IMR-90 (cell line): Measurements from ENCODE around the gene TMEM131. TPM values are rescaled to one million over a fixed set of nuclear protein-coding genes. Genes with fewer than 3 reads are reported as not detected.

Source experiments
- ATAC-seq: fragments of 200-7000 bp; cut with Tn5 transposase; 2 replicates; pipeline ENCODE4 v1.9.1; 2020; ENCODE audit warnings: low read depth, mild to moderate bottlenecking, moderate library complexity
- BruUV-seq: library from RNA; stranded (reverse); fragments of 400-500 nt; replicated peaks from 2 replicates; lab custom pipeline; 2021; lab: Mats Ljungman, UMichigan
- CTCF ChIA-PET: fragments of 300-600 bp; formaldehyde crosslinking; extraction: SDS; loops from one replicate; lab custom pipeline; 2021; ENCODE audit warnings: antibody characterized with exemption; lab: Yijun Ruan, JAX
- POLR2A ChIA-PET: fragments of 300-600 bp; sonication (Branson Sonifier 250); formaldehyde crosslinking; loops from one replicate; lab custom pipeline; 2022; ENCODE audit warnings: antibody characterized with exemption; ENCODE audit not compliant: unreplicated experiment; lab: Charles Lee
- DNase-seq: peaks from one replicate; pipeline ENCODE4 v3.0.0; 2013
- H2AFZ ChIP-seq: replicated peaks from 2 replicates; pipeline ENCODE3; 2013; ENCODE audit warnings: low read length, mild to moderate bottlenecking; ENCODE audit not compliant: poor library complexity
- H2AK5ac ChIP-seq: 2 replicates; pipeline ENCODE4 v1.6.1; 2013; ENCODE audit warnings: low read depth, low read length, inconsistent platforms
- H2AK9ac ChIP-seq: replicated peaks from 2 replicates; pipeline ENCODE3; 2013; ENCODE audit warnings: mild to moderate bottlenecking, low read depth, low read length, moderate library complexity; ENCODE audit not compliant: poor library complexity
- H2BK120ac ChIP-seq: 2 replicates; pipeline ENCODE4 v1.6.1; 2013; ENCODE audit warnings: low read depth, low read length, inconsistent platforms
- H2BK15ac ChIP-seq: 3 replicates; pipeline ENCODE4 v1.6.1; 2013; ENCODE audit warnings: low read depth, low read length, inconsistent platforms
- H2BK20ac ChIP-seq: 2 replicates; pipeline ENCODE4 v1.6.1; 2013; ENCODE audit warnings: low read depth, mild to moderate bottlenecking, inconsistent platforms, low read length, moderate library complexity
- H2BK5ac ChIP-seq: 2 replicates; pipeline ENCODE4 v1.6.1; 2013; ENCODE audit warnings: mild to moderate bottlenecking, low read depth, low read length, inconsistent platforms; ENCODE audit not compliant: poor library complexity, severe bottlenecking
- H3K14ac ChIP-seq: replicated peaks from 2 replicates; pipeline ENCODE4 v1.6.1; 2013; ENCODE audit warnings: low read depth, low read length, inconsistent platforms
- H3K18ac ChIP-seq: 2 replicates; pipeline ENCODE4 v1.6.1; 2013; ENCODE audit warnings: low read depth, low read length, control low read depth
- H3K23ac ChIP-seq: 2 replicates; pipeline ENCODE4 v1.6.1; 2013; ENCODE audit warnings: low read depth, low read length, inconsistent platforms
- H3K27ac ChIP-seq: 2 replicates; pipeline ENCODE4 v1.5.1; 2013; ENCODE audit warnings: mild to moderate bottlenecking, control low read depth, low read length; ENCODE audit not compliant: insufficient read depth
- H3K27me3 ChIP-seq: 2 replicates; pipeline ENCODE4 v1.6.1; 2013; ENCODE audit warnings: low read length; ENCODE audit not compliant: control insufficient read depth, insufficient read depth
- H3K36me3 ChIP-seq: 2 replicates; pipeline ENCODE4 v1.6.1; 2013; ENCODE audit warnings: low read length, mixed read lengths; ENCODE audit not compliant: control insufficient read depth, insufficient read depth
- H3K4ac ChIP-seq: 2 replicates; pipeline ENCODE4 v1.6.1; 2013; ENCODE audit warnings: low read depth, low read length, inconsistent platforms
- H3K4me1 ChIP-seq: 2 replicates; pipeline ENCODE4 v1.6.1; 2013; ENCODE audit warnings: low read length, mixed read lengths; ENCODE audit not compliant: control insufficient read depth, insufficient read depth
- H3K4me2 ChIP-seq: 2 replicates; pipeline ENCODE4 v1.6.1; 2013; ENCODE audit warnings: low read depth, mild to moderate bottlenecking, control low read depth, low read length, moderate library complexity
- H3K4me3 ChIP-seq: 2 replicates; pipeline ENCODE4 v1.5.1; 2013; ENCODE audit warnings: low read depth, mild to moderate bottlenecking, control low read depth, low read length, moderate library complexity; ENCODE audit not compliant: insufficient read depth
- H3K56ac ChIP-seq: 2 replicates; pipeline ENCODE4 v1.6.1; 2013; ENCODE audit warnings: low read length, inconsistent platforms; ENCODE audit not compliant: insufficient read depth; ENCODE audit errors: extremely low read depth
- H3K79me1 ChIP-seq, 2 experiments: 2 replicates each; pipeline ENCODE4 v1.6.1; 2013; ENCODE audit warnings: low read length in 2 of 2, inconsistent platforms in 1 of 2, low read depth in 1 of 2
- H3K9ac ChIP-seq: 2 replicates; pipeline ENCODE4 v1.6.1; 2013; ENCODE audit warnings: low read depth, low read length, control low read depth
- H3K9me1 ChIP-seq: 2 replicates; pipeline ENCODE4 v1.6.1; 2013; ENCODE audit warnings: low read length, inconsistent platforms; ENCODE audit not compliant: insufficient read depth
- H3K9me3 ChIP-seq: 2 replicates; pipeline ENCODE4 v1.6.1; 2013; ENCODE audit warnings: low read length; ENCODE audit not compliant: control insufficient read depth, insufficient read depth
- H4K20me1 ChIP-seq: 2 replicates; pipeline ENCODE4 v1.6.1; 2013; ENCODE audit warnings: low read length, inconsistent platforms; ENCODE audit not compliant: insufficient read depth
- H4K5ac ChIP-seq: 2 replicates; pipeline ENCODE4 v1.6.1; 2013; ENCODE audit warnings: mild to moderate bottlenecking, low read depth, low read length, control low read depth
- H4K8ac ChIP-seq, 2 experiments: 2 replicates each; pipeline ENCODE4 v1.6.1; 2013; ENCODE audit warnings: low read depth in 2 of 2, low read length in 2 of 2, control low read depth in 1 of 2, inconsistent platforms in 1 of 2
- H4K91ac ChIP-seq: 2 replicates; pipeline ENCODE4 v1.6.1; 2013; ENCODE audit warnings: low read depth, low read length, inconsistent platforms; ENCODE audit not compliant: insufficient read depth
- BHLHE40 ChIP-seq: fragments of 150-350 bp; IDR thresholded peaks from 2 replicates; pipeline ENCODE4 v1.6.1; 2016; ENCODE audit warnings: mild to moderate bottlenecking, low read depth, low read length
- CEBPB ChIP-seq: IDR thresholded peaks from 2 replicates; pipeline ENCODE4 v1.6.1; 2012; ENCODE audit warnings: low read depth, low read length, improper control_type of control experiment
- CHD1 ChIP-seq: IDR thresholded peaks from 2 replicates; pipeline ENCODE4 v1.6.1; 2012; ENCODE audit warnings: low read depth, low read length, improper control_type of control experiment
- CTCF ChIP-seq: conservative IDR thresholded peaks from 2 replicates; pipeline ENCODE4 v1.5.1; 2012; ENCODE audit warnings: mild to moderate bottlenecking, low read depth, low read length, improper control_type of control experiment
- MAFK ChIP-seq: IDR thresholded peaks from 2 replicates; pipeline ENCODE4 v1.6.1; 2012; ENCODE audit warnings: low read depth, low read length, improper control_type of control experiment
- MAZ ChIP-seq: IDR thresholded peaks from 2 replicates; pipeline ENCODE4 v1.6.1; 2012; ENCODE audit warnings: low read depth, mild to moderate bottlenecking, low read length, improper control_type of control experiment, moderate library complexity, borderline replicate concordance
- NFE2L2 ChIP-seq: fragments of 150-350 bp; IDR thresholded peaks from 2 replicates; pipeline ENCODE4 v1.6.1; 2016; ENCODE audit warnings: low read depth, mild to moderate bottlenecking, low read length
- RAD21 ChIP-seq: IDR thresholded peaks from 2 replicates; pipeline ENCODE4 v1.6.1; 2012; ENCODE audit warnings: low read length, improper control_type of control experiment
- RCOR1 ChIP-seq: IDR thresholded peaks from 2 replicates; pipeline ENCODE4 v1.6.1; 2012; ENCODE audit warnings: mild to moderate bottlenecking, low read length, improper control_type of control experiment; ENCODE audit not compliant: insufficient replicate concordance
- RFX5 ChIP-seq: IDR thresholded peaks from 2 replicates; pipeline ENCODE4 v1.8.0; 2012; ENCODE audit warnings: low read depth, mild to moderate bottlenecking, low read length, moderate library complexity
- SMC3 ChIP-seq: fragments of 150-350 bp; IDR thresholded peaks from 2 replicates; pipeline ENCODE4 v1.6.1; 2016; ENCODE audit warnings: low read depth, mild to moderate bottlenecking, antibody characterized with exemption, low read length, moderate library complexity
- USF2 ChIP-seq: fragments of 150-350 bp; IDR thresholded peaks from 2 replicates; pipeline ENCODE4 v1.6.1; 2017; ENCODE audit warnings: mild to moderate bottlenecking, antibody characterized with exemption, low read length, low read depth
- dilution Hi-C: fragments of 300-500 bp; cut with HindIII; formaldehyde crosslinking; loops from one replicate; pipeline ENCODE4 v1.14.3; 2018; ENCODE audit warnings: low sequenced_read_pairs; ENCODE audit not compliant: unreplicated experiment
- in situ Hi-C: fragments of 300-500 bp; cut with MboI; formaldehyde crosslinking; loops from 3 replicates; pipeline ENCODE4 v1.14.3; 2019; ENCODE audit warnings: low sequenced_read_pairs, inconsistent platforms, mixed read lengths
- intact Hi-C: fragments of 100-400 bp; cut with micrococcal nuclease; formaldehyde crosslinking; loops from 2 replicates; pipeline ENCODE4 v1.10.0; 2022
- polyA plus RNA-seq, 3 experiments: library from polyadenylated mRNA; depleted of rRNA; stranded (reverse); fragments of >200 nt; gene quantifications; 2 replicates each; pipeline ENCODE4 v1.2.3, GENCODE V29; 2012; ENCODE audit warnings: low replicate concordance in 1 of 3
- total RNA-seq: library from RNA; depleted of rRNA; stranded (reverse); fragments of >200 nt; gene quantifications from 2 replicates; pipeline ENCODE4 v1.2.3, GENCODE V29; 2012

The TMEM131 gene
- total and polyA plus RNA-seq, 2 of the 4 experiments (the other 2 are of a cell fraction): 13.3 to 14.0 TPM

GRCh38 chr2:97891611-97892010, 104.1 kb downstream of the TMEM131 start:
- ChIA-PET CTCF (no interaction called here), POLR2A (no interaction called here)
- Histone ChIP-seq H3K14ac (no peak overlapping the region), H3K27me3 (no peaks in the 10 kb centered on the region), H2BK5ac (no peak overlapping the region), H3K4me2 (no peak overlapping the region), H2AFZ (no peak overlapping the region), H4K5ac (no peak overlapping the region), H3K56ac (no peak overlapping the region), H3K4me1 (no peaks in the 10 kb centered on the region), H3K79me1 (peaks cover 3 to 13% of the 10 kb centered on the region in 2 experiments; a peak in 1 of 4 replicates), H2BK120ac (no peak overlapping the region), H2AK9ac (no peak overlapping the region), H4K8ac (no peak overlapping the region), H3K27ac (no peak overlapping the region), H3K4me3 (no peak overlapping the region), H3K9ac (no peak overlapping the region), H2BK15ac (no peak overlapping the region), H3K23ac (no peak overlapping the region), H3K9me1 (no peaks in the 10 kb centered on the region), H3K36me3 (peaks cover 8% of the 10 kb centered on the region), H3K9me3 (peaks cover 2% of the 10 kb centered on the region; the same call in 1 of the 2 replicates), H3K18ac (no peak overlapping the region), H3K4ac (no peak overlapping the region), H4K91ac (no peak overlapping the region), H2BK20ac (no peak overlapping the region), H4K20me1 (no peaks in the 10 kb centered on the region), H2AK5ac (no peak overlapping the region)
- DNase-seq (no peak), ATAC-seq (no peak)
- TF ChIP-seq MAZ (no peak), NFE2L2 (no peak), RAD21 (no peak), SMC3 (no peak), MAFK (no peak), RCOR1 (no peak), CHD1 (no peak), CEBPB (no peak), CTCF (no peak), RFX5 (no peak), USF2 (no peak), BHLHE40 (no peak)
- dilution Hi-C loops: no loop called here
- no TSS peak for BruUV-seq
- in situ Hi-C loops: no loop called here
- intact Hi-C loops: no loop called here
